Vagina (tissue), 2 donors: ENCODE results near the gene OVOL2.

Experiments
- POLR2A ChIP-seq, 2 donors: fragments of 450-650 bp; IDR thresholded peaks; one replicate each; pipeline ENCODE4 v1.6.1; 2017; ENCODE audit warnings: antibody characterized with exemption in 2 of 2, mild to moderate bottlenecking in 2 of 2, moderate library complexity in 2 of 2
- POLR2AphosphoS5 ChIP-seq, 2 donors: sonication (generic); formaldehyde crosslinking; IDR thresholded peaks; one replicate each; pipeline ENCODE4 v1.9.0; 2017; ENCODE audit warnings: antibody characterized with exemption in 2 of 2, mild to moderate bottlenecking in 2 of 2, low read depth in 1 of 2; ENCODE audit not compliant: insufficient read depth in 1 of 2
- TF ChIP-seq, protein P1 (sequence below), 3 experiments: fragments of 450-650 bp in 2 of 3; fragments of 200-600 bp in 1 of 3; sonication (generic) in 1 of 3; IDR thresholded peaks; one replicate each; pipeline ENCODE4 v1.5.1; 2017 to 2019; ENCODE audit warnings: antibody characterized with exemption in 3 of 3, mild to moderate bottlenecking in 2 of 3, moderate library complexity in 2 of 3

DNA sequence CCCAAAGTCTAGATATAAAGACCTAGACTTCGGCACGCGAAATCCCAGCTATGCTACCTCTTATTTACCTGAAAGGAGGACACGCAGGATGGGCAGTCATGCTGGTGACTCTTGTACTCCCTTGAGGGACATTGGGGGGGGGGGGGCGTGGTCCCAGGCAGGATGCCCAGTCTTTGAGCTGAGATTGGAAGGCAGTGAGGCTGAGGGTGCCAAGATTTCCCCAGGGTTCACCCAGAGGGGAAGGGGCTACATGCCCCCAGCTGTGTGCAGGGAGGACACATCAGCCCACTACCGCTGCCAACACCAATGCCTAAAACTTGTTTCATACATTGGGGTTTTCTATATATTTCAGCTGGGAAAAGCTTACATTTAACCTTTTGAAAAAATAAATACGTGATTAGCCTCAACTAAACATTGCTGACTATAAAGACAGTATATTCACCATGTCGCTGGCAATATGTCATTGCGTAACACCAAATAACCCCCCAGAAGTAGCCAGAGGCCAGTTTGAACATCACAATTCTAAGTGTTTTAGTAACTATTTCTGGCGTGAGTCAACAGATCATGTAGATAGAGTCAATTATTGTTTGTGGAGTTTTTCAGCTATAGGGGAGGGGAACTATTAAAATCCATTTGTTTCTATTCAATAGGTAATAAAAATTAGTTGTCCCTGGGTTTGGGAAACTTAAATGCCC is 67.3 kb downstream of the OVOL2 start:
- TF ChIP-seq, protein P1, sequence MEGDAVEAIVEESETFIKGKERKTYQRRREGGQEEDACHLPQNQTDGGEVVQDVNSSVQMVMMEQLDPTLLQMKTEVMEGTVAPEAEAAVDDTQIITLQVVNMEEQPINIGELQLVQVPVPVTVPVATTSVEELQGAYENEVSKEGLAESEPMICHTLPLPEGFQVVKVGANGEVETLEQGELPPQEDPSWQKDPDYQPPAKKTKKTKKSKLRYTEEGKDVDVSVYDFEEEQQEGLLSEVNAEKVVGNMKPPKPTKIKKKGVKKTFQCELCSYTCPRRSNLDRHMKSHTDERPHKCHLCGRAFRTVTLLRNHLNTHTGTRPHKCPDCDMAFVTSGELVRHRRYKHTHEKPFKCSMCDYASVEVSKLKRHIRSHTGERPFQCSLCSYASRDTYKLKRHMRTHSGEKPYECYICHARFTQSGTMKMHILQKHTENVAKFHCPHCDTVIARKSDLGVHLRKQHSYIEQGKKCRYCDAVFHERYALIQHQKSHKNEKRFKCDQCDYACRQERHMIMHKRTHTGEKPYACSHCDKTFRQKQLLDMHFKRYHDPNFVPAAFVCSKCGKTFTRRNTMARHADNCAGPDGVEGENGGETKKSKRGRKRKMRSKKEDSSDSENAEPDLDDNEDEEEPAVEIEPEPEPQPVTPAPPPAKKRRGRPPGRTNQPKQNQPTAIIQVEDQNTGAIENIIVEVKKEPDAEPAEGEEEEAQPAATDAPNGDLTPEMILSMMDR (IDR thresholded peaks at IDR 0.05) = no peak
- no peak for TF ChIP-seq POLR2A (IDR thresholded peaks at IDR 0.05)
- TF ChIP-seq POLR2AphosphoS5 (IDR thresholded peaks at IDR 0.05; ENCODE audit: insufficient read depth in 1 of 2, low read depth in 1 of 2) = no peak
